Osteocyte (in vitro differentiated cells): Measurements from ENCODE around the gene CDH13. TPM values are rescaled to one million over a fixed set of nuclear protein-coding genes. Genes with fewer than 3 reads are reported as not detected.

Source experiments
- DNase-seq: peaks from one replicate; pipeline ENCODE4 v3.0.0; 2021; ENCODE audit warnings: mixed read lengths; ENCODE audit not compliant: unreplicated experiment; ENCODE audit errors: extremely low spot score
- H3K27ac Mint-ChIP-seq: one replicate; pipeline ENCODE4 v1.8.0; 2021; ENCODE audit warnings: mild to moderate bottlenecking, mixed read lengths; ENCODE audit not compliant: unreplicated experiment
- H3K27me3 Mint-ChIP-seq: one replicate; pipeline ENCODE4 v1.8.0; 2021; ENCODE audit warnings: mixed read lengths; ENCODE audit not compliant: unreplicated experiment
- H3K36me3 Mint-ChIP-seq: one replicate; pipeline ENCODE4 v1.8.0; 2021; ENCODE audit warnings: mixed read lengths; ENCODE audit not compliant: unreplicated experiment
- H3K4me1 Mint-ChIP-seq: one replicate; pipeline ENCODE4 v1.8.0; 2021; ENCODE audit warnings: mixed read lengths; ENCODE audit not compliant: unreplicated experiment
- H3K4me3 Mint-ChIP-seq: one replicate; pipeline ENCODE4 v1.8.0; 2021; ENCODE audit warnings: mild to moderate bottlenecking, moderate library complexity, mixed read lengths; ENCODE audit not compliant: unreplicated experiment
- H3K9me3 Mint-ChIP-seq: one replicate; pipeline ENCODE4 v1.8.0; 2021; ENCODE audit warnings: mixed read lengths; ENCODE audit not compliant: unreplicated experiment
- CTCF ChIP-seq: fragments of 200-600 bp; sonication (generic); IDR thresholded peaks from 2 replicates; pipeline ENCODE4 v1.5.0; 2021; ENCODE audit warnings: antibody characterized with exemption, mild to moderate bottlenecking, moderate library complexity
- total RNA-seq: library from RNA; stranded (reverse); gene quantifications from 2 replicates; pipeline ENCODE4 v1.2.1, GENCODE V29; 2021

CDH13 gene
- total RNA-seq, 1 donor from 2014 or later, result 27.0 TPM

GRCh38 chr16:83727751-83728352 is 1101.1 kb downstream of the CDH13 start:
- DNase-seq, result no peak

GRCh38 chr16:83728492-83728891 is 1101.7 kb downstream of the CDH13 start:
- no peak for TF ChIP-seq CTCF
- DNase-seq, result no peak
- H3K27me3 Mint-ChIP-seq, result no peaks in the 10 kb centered on the region
- H3K36me3 Mint-ChIP-seq, result no peaks in the 10 kb centered on the region
- no peaks in the 10 kb centered on the region for H3K4me1 Mint-ChIP-seq
- no peak overlapping the region for H3K27ac Mint-ChIP-seq
- H3K9me3 Mint-ChIP-seq, result no peaks in the 10 kb centered on the region
- H3K4me3 Mint-ChIP-seq, result no peak overlapping the region

More at GRCh38 chr16:83727751-83728352, 1101.1 kb downstream of the CDH13 start:
- Mint-ChIP-seq H3K36me3 (no peaks in the 10 kb centered on the region), H3K9me3 (no peaks in the 10 kb centered on the region), H3K27ac (no peak overlapping the region), H3K27me3 (no peaks in the 10 kb centered on the region), H3K4me3 (no peak overlapping the region), H3K4me1 (no peaks in the 10 kb centered on the region)
- no peak for TF ChIP-seq CTCF

GRCh38 chr16:83730812-83731211 is 1104.0 kb downstream of the CDH13 start:
- Mint-ChIP-seq H3K36me3 (no peaks in the 10 kb centered on the region), H3K27ac (no peak overlapping the region), H3K9me3 (peaks cover 14% of the 10 kb centered on the region), H3K4me1 (no peaks in the 10 kb centered on the region), H3K4me3 (no peak overlapping the region), H3K27me3 (no peaks in the 10 kb centered on the region)
- no peak for DNase-seq
- TF ChIP-seq CTCF, result no peak

- Mint-ChIP-seq H3K9me3 (peaks cover 14% of the 10 kb centered on the region), H3K27ac (no peak overlapping the region), H3K4me3 (no peak overlapping the region), H3K36me3 (no peaks in the 10 kb centered on the region), H3K4me1 (no peaks in the 10 kb centered on the region), H3K27me3 (no peaks in the 10 kb centered on the region)
- TF ChIP-seq CTCF, result no peak
- DNase-seq, result no peak
These were observed 1105.8 kb downstream of the CDH13 start for GRCh38 chr16:83732536-83732935.

GRCh38 chr16:83733301-83733700 is 1106.5 kb downstream of the CDH13 start:
- Mint-ChIP-seq H3K36me3 (no peaks in the 10 kb centered on the region), H3K4me3 (no peak overlapping the region), H3K4me1 (no peaks in the 10 kb centered on the region), H3K27me3 (no peaks in the 10 kb centered on the region), H3K9me3 (peaks cover 14% of the 10 kb centered on the region), H3K27ac (no peak overlapping the region)
- DNase-seq, result no peak
- no peak for TF ChIP-seq CTCF
